ENCODE data around the gene PEX14.
A peak's percentile ranks its signal among the peaks of the same experiment; 100 is the strongest.

The PEX14 gene

DNA sequence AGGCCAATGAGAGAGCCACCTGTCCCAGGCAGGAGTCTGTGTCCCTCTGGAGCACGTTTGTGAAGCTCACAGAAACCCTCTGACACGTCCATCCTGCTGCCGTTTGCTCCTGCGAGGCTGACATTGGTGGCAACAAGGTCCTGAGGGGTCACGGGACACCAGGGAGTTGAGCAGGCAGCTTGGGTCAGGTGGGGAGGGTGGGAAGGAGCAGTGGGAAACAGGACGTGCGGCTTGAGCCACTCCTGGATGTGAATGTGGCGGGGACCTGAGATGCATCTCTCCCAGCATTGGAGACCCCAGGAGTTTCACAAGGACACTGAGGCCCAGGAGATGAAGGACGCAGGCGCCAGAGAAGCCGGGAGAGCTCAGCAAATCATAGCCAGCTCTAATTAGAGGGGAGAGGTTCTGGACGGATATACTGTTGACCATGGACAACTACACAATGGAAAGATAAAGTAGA is 149.0 kb downstream of the PEX14 start:
- no peak for DNase-seq

DNA sequence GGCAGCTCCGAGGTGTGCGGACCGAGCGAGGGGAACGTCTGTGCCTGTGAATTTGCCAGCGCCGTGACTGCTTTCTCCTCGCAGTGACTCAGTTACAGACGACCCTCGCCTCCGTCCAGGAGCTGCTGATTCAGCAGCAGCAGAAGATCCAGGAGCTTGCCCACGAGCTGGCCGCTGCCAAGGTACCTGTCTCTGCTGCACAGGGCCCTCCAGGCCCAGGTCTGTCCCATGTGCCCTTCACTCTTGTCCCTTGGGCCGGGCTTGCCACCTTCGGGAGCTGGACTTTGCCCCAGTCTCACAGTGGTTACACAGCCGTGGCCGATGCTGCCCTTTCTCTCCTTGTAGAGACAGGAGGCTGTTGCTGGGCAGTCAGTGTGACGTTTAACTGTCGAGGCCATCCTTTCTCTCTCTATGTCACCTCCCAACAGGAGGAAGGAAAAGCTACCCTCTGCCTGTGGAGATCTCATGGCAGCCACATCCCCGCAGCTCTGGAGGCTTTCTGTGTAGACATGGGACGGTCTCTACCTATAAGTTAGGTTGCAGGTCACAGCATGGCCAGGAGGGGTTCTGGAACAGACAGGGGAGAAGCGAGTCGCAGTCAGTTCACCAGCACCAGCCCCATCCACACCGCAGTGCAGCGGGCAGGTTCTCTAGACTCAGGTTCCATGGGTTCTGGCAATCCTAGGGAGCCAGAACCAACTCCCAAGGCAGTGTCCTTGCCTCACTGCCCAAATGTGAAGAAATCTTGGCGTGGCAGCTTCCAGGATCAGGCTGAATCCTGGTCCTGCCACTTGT is 149.7 kb downstream of the PEX14 start:
- DNase-seq = no peak

DNA sequence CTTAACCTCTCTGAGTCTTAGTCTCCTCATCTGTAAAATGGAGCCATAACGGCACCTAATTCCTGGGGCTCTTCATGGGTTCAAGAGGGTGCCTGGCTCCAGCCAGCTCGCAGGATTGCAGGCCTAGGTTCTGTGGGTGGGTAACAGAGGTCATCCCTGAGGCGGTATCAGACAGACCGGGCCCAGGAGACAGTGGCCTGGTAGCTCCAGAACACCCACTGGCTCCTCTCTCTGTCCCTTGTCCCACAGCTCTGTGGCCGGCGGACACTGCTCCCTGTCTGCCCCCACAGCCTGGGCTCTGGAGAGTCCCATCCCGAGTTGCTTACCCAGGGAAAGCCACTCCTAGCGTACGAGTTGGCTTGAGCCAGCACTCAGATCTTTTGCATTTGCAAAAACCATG is 150.3 kb downstream of the PEX14 start:
- no peak for DNase-seq

DNA sequence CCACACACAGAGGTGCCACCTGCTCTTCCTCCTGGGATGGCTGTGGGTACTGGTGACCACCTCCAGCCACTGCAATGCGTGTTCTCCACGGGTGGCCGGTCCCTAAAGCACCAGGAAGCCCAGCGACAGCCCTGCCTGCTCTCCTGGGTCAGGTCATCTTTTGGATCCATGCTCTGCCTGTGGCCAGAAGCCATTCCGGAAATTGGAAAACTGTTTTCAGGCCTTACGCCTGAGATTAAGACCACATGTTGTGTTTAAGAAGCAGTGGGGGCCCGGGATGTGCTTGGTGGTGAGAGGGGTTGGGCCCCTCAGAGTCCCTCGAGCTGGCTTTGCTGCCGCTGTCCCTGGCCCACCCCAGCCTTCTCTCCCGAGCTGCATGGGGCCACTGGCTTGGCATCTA is 150.8 kb downstream of the PEX14 start:
- DNase-seq = no peak

DNA sequence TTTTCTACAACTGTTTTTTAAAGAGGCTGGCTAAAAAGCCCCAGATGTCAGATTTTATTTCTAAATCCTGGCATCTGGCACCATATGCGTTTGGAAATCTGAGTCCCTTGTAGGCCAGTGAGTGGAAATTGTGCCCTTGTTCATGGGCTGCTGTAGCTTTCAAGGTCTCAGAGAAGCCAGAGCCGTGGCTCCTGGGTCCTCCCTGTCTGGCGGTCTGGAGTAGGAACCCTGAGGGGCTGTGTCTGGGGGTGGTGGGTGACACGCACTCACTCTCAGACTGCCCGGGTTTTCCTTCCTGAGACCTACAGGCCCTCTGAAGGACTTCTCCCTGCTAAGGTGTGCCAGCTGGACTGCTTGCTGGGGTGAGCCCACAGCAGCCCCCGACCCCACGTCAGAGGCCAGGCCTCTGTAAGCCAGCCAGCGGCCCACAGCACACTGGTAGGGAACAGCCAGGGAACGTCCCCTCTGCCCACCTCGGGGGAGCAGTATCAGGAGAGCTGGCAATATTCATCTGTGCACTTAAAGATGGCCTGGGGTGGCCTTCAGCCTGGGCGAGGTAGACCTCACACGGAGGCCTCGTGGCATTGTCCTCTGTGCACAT is 151.5 kb downstream of the PEX14 start:
- no peak for DNase-seq

DNA sequence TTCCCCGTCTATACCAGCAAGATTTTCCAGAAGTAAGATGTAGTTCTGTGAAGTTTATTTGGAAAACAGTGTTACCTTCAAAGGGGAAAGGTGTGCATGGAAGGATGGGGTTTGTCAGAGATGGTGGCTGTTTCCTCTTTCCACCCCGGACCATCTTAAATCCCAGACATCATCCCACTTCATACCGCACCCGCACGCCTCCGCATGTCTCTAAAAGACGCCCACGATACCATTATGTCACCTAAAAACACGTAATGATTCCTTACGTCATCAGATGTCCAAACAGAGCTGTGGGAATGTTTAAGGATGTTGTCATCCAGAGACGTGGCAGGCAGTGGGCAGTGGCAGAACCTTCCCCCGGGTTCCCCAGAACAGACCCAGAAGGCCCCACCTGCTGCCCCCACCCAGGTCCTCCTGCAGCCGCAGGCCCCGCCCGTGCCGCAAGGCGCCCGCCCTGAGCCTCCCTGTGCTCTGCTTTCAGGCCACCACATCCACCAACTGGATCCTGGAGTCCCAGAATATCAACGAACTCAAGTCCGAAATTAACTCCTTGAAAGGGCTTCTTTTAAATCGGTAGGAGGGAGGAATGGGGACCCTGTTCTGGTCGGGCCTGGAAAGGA is 152.2 kb downstream of the PEX14 start:
- no peak for DNase-seq

DNA sequence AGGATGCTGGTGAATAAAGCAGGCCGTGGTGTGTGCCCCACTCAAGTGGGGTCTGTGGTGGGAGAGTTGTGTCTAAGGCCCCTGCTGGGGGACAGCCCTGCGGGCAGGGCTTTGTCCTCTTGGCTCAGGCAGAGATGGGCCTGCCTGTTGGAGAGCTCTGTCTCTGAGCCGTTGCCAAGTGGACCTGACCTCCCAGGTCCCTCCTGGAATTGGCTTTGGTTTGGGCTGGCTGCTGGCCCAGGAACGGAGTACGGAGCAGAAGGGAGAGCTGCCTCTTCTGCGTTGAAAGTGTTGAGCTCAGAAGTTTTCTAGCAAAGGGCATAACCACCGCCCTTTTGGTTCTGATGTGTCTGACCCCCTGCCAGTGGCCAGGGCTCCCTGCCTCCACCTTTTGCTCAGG is 153.9 kb downstream of the PEX14 start:
- no peak for DNase-seq

DNA sequence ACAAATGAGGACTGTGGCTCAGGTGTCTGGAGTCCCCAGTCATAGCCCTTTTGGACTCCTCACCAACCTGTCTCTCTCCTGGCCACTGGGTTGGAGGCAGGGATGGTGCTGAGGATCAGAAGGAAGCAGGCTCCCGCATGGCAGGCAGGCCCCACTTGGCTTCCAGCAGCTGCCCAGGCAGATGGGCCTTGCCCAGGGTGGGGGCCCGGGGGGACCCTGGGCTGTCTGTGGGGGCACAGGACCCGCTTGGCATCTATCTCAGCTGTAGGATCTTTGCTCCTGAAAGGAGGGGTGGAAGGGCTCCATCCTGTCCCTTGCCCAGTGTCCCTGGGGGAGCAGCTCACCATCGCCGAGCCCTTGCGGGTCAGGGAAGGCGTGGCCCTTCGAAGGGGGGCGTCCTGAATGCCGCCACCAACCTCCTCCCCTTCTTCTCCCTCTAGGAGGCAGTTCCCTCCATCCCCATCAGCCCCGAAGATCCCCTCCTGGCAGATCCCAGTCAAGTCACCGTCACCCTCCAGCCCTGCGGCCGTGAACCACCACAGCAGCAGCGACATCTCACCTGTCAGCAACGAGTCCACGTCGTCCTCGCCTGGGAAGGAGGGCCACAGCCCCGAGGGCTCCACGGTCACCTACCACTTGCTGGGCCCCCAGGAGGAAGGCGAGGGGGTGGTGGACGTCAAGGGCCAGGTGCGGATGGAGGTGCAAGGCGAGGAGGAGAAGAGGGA is 154.5 kb downstream of the PEX14 start:
- DNase-seq = no peak

DNA sequence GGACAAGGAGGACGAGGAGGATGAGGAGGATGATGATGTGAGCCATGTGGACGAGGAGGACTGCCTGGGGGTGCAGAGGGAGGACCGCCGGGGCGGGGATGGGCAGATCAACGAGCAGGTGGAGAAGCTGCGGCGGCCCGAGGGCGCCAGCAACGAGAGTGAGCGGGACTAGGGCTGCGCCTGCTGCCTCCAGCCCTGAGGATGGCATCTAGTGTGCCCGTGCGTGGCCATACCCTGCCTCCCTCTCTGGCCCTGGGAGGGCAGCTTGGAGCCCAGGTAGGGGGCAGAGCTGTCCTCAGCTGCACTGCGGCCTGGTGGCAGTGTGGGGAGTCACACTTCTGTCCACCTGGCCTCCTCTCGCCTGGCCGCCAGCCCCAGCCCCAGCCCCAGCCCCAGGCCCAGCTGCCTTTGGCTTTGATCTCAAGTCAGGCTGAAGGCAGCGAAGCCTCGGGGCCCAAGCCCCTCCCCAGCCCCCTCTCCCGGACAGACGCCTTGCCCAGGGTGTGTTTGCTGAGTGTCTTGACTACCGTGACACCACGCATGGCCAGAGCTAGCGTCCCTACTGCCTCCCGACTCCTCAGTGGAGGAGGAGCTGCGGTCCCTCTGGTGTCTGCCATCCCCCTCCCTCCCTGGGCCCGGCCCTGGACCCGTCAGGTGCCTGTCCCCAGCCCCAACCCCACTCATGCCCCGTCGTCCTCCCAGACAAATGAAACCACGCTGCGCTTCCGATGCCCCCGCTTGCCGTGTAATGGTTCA is 155.2 kb downstream of the PEX14 start:
- no peak for DNase-seq

DNA sequence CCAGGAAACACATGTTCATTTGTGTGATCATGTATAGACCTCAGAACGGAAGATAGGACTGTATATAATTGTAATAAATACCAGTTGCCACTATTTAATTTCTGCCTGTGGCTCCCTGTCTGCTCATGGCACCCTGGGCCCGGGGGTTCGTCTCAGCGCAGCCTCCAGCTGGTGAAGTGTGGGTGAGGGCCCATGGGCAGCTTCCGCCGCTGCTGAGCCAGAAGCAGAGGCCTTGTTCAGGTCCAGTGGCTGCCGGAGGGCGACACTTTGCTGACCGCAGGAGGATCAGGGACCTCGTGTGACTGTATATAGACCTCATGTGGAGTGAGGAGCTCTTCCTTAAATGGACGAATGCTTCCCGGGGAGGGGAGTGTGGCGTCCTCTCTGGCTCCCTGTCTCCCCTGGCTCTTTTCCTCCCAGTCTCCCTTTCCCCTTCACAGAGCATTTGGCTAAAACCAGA is 155.9 kb downstream of the PEX14 start:
- no peak for DNase-seq

DNA sequence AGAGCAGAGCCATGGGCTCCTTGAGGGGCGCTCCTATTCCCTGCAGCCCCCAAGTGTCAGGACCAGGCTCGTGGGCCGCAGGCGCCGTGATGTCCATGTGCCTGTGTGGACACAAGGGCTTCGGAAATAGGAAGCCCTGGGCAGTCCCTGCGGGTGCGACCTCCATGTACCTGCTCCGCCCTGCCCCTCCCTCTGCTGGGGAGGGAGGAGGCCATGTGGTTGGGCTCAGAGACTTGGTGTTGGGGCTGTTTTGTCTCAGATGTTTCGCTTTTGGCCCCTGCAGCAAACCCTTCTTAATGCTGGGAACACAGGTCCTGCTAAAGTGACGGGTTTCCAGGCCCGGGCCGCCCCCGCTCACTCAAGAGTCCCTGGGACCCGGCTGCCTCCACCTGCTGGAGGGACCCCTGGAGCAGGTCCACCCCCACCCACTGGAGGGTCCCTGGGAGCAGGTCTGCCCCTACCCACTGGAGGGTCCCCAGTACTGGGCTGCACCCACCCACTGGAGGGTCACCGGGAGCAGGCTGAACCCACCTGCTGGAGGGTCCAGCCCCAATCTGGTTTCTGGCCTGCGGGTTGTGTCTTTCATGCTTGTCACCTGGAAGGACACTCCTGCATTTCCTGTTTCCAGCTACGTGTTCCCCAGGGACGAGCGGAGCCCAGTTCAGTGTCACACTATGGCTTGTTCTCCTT is 156.5 kb downstream of the PEX14 start:
- no peak for DNase-seq

DNA sequence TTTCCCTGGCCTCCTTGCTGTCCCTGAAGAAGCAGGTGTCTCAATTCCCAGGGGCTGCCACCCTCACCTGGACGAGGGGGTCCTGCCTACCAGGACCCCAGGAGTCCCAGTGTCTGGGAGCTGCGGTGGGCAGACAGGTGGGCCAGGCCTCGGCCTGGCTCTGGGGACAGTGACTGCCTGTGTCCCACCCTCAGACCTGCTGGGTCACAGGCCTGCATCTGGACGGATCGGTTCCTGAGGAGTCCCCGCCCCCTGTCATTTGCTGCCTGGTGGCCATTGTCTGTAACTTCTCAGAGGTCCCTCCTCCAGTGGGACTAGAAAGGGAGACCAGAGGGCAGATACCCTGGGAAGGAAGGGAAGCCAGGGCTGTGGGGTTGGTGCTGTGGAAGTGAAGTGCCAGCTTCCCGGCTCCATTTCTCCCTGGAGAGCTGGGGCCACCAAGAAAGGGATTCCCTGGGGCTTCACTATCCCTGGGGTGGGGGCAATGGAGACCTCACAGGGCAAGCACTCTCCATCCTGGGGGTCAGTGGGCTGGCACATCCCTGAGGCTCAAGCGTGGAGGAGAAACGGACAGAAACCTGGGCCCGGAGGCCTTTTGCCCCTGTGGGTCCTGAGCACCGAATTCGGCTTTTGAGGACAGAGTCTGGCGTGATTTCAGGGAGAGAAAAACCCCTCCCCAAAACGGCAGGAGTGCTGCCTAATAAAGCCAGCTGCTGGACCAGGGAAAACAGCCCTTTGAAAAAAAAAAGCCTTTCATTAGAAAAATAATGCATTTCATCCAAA is 157.3 kb downstream of the PEX14 start:
- peak; percentile 72 for DNase-seq

DNA sequence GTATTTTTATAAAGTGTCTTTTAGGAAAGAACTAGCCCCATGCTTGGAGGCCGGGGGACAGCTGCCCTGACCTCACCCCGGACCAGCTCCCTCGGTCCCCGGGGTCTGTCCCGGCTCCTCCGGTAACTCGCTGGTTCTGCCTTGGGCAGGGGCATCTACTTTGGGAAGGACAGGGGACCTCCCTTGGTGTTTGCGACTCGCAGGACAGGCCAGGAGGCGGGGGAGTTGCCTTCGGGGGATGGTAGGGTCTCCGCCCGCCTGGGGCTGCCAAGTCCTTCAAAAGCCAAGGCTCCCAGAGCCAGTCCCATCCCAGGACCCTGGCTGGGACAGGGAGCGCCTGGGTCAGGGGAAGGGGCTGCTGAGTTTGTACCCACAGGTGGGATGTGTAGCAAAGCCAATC is 157.9 kb downstream of the PEX14 start:
- no peak for DNase-seq

DNA sequence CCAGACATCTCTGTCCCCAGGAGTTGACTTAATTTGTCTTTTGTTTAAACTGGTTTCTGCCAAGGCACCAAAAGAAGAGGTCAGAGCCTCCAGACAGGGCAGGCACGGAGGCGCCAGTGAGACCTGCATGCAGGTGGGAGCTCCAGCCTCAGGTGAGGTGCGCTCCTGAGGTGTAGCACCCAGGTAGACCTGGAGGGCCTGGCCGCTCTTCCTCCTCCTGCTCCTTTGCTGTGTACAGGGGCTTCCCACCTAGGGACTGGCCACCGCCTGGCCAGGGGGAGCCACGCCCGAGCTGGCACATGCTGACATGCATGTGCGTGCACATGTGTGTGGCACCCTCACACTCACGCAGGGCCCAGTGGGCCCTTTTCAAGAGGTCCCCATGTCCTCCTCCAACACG is 158.7 kb downstream of the PEX14 start:
- no peak for DNase-seq

DNA sequence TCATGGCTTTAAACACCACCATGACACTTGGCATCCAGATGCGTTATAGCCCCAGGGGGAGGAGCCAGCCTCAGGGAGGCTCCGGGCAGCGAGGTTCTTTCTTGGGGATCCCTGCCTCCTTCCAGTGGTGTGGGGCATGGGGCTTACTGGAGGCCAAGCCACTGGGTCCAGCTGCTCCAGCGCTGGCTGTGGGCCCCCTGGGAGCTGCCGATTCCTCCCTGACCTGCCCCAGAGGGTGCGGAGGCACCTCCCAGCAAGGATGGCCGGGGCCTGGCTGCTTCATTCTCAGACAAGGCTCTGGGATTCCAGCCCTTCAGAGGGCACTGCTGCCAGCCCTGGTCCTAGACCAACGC is 159.3 kb downstream of the PEX14 start:
- no peak for DNase-seq

DNA sequence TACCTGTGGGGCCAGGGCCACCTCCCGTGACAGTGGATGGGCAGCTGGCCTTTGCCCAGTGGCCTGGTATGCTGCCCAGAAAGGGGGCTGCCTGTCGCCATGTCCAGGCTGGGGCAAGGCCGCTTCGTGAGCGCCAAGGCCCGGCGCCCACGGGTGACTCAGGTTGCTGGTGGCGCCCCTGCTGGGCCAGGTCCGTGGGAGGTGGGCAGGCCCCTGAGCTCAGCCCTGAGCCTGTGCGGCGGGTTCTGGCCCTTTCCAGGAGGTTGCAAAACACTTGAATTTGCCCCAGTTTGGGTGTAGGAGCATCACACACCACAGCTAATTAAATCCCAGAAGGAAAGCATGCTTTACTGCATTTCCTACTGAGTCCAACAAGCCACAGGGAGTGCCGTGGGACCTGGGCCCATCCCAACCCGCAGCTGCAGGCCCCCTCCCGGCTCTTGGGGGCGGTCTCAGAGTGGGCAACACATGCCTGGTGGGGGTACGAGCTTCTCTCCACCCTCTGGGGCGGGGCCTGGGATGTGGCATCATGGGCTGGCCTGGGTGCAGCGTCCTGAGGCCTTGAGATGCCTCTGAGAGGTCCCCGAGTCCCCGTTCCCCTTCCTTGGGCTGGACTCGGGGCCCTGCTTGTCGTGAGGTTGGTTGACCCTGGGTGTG is 159.8 kb downstream of the PEX14 start:
- DNase-seq = no peak

DNA sequence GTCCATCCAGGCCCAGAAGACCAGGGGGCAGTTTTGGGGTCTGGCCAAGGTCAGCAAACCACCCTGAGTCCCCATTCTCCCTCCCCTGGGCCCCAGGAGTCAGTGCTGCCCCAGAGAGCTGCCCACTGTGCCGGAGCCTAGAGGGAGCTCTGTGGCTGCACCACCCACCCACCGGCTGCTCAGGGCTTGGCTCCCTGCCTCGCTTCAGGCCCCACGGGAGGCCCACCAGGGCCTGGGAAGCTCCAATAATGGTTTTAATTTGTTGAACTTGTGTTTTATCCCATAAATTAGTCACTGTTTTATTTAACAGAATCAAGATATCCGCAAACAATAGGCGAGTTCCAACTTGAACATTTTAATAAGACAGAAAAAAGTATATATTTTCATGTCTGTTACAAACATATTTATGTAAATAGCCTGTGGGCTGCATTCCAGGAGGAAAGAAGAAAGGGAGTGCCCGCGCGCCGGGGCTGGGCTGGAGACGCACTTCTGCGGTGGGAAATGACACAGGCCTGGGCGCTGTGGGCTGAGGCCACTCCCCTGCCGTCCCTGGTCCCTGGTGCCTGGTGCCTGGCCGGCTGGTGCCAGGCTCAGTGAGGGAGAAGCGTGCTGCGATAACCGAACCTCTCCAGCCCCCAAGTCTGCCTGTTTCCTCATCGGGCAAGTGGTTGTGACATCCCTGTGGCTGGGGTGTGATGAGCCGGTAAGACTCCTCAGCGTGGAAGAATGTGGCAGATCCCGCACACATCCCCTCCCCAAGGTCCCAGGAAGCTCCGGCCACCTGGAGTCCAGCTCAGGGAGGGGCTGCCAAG is 160.5 kb downstream of the PEX14 start:
- DNase-seq = no peak

DNA sequence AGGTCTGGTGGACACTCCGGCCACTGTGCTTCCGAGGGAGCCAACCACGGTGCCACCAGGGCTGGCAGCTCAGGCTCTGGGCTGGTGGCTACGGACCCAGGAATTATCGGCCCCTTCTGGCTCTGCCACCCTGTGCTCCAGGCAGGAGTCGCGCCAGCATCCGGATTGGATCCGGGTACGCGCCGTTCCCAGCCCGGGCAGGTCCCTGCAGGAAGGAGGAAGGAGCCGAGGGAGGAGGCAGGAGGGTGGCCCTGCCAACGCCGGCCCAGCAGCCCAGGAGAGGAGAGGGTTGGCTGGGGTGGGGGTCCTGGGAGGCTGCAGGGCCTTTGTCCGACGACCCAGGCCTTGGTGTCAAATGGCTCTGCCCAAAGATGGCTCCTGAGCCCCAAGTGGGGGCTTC is 161.2 kb downstream of the PEX14 start:
- DNase-seq = no peak

DNA sequence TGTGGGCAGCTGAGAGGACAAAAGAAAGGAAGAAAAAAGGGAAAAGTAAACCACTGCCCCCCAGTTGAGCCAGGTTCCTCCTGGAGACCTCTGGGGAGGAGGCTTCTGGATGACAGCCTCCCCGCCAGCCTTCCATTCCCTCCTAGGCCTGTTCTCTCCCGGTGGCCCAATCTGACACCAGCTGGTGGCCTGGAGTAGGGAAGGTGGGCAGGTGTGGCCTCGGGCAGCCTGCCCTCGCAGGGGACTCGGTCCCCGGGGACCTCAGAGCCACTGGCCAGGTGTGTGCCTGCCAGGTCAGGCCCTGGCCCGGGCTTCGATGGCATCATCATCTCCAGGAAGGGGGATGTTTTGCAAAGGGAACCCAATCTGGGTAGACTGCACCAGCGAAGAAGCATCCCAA is 162.7 kb downstream of the PEX14 start:
- no peak for DNase-seq

Measured in NCI-H510A (cell line).